ENCODE data around the gene BBS7. TPM values are rescaled to one million over a fixed set of nuclear protein-coding genes. Genes with fewer than 3 reads are reported as not detected.

The BBS7 gene
- total and polyA plus RNA-seq, 9 of the 15 experiments (the other 6 are each of a cell fraction or from before 2014, with no cell fraction given), result 13.4 to 25.8 (median 16.4) TPM

GRCh38 chr4:121823505-121824170, 46.6 kb downstream of the BBS7 start, which contains the start of gene CCNA2 (continued):
- 0 out of 2 replicates have a peak, but pooled peaks have one; percentile 18 for TF ChIP-seq CREB3L1 (IDR thresholded peaks at IDR 0.05; ENCODE audit: borderline replicate concordance, low read depth)
- TF ChIP-seq ZNF639 (CRISPR knock-in tag; conservative IDR thresholded peaks at IDR 0.05 in 1 of 2, IDR thresholded peaks at IDR 0.05 in 1 of 2), result no peak
- no peak for TF ChIP-seq ZNF668 (CRISPR knock-in tag; IDR thresholded peaks at IDR 0.05)
- peak; percentile 70 for TF ChIP-seq U2AF1 (optimal IDR thresholded peaks at IDR 0.05; ENCODE audit: low read depth, low read length)
- peak; percentile 66 for TF ChIP-seq NR2C2 (CRISPR knock-in tag; IDR thresholded peaks at IDR 0.05)
- TF ChIP-seq NR2C2 (tag; IDR thresholded peaks at IDR 0.05), result peak; percentile 74
- TF ChIP-seq ELK1 (CRISPR knock-in tag; IDR thresholded peaks at IDR 0.05), result no peak
- TF ChIP-seq ZBTB5 (IDR thresholded peaks at IDR 0.05), result no peak
- peak; percentile 74 for TF ChIP-seq JUND (IDR thresholded peaks at IDR 0.05; ENCODE audit: borderline replicate concordance, low read depth, low read length)
- TF ChIP-seq JUND (tag; IDR thresholded peaks at IDR 0.05; ENCODE audit: borderline replicate concordance, low read depth, low read length), result no peak; the same call in 2 of the 3 replicates
- TF ChIP-seq NRF1 (conservative IDR thresholded peaks at IDR 0.05 in 1 of 2, IDR thresholded peaks at IDR 0.05 in 1 of 2), result peak; percentile 88 to 90
- no peak for TF ChIP-seq USF1 (CRISPR knock-in tag; IDR thresholded peaks at IDR 0.05)
- peak; percentile 99 for TF ChIP-seq CHAMP1 (IDR thresholded peaks at IDR 0.05)
